GM21619 (cell line): ENCODE results near the gene DNAAF3.

Source experiments
- ATAC-seq: cut with Tn5 transposase; IDR thresholded peaks from one replicate; pipeline ENCODE4 v1.9.1; 2021; ENCODE audit not compliant: unreplicated experiment

The DNAAF3 gene

DNA sequence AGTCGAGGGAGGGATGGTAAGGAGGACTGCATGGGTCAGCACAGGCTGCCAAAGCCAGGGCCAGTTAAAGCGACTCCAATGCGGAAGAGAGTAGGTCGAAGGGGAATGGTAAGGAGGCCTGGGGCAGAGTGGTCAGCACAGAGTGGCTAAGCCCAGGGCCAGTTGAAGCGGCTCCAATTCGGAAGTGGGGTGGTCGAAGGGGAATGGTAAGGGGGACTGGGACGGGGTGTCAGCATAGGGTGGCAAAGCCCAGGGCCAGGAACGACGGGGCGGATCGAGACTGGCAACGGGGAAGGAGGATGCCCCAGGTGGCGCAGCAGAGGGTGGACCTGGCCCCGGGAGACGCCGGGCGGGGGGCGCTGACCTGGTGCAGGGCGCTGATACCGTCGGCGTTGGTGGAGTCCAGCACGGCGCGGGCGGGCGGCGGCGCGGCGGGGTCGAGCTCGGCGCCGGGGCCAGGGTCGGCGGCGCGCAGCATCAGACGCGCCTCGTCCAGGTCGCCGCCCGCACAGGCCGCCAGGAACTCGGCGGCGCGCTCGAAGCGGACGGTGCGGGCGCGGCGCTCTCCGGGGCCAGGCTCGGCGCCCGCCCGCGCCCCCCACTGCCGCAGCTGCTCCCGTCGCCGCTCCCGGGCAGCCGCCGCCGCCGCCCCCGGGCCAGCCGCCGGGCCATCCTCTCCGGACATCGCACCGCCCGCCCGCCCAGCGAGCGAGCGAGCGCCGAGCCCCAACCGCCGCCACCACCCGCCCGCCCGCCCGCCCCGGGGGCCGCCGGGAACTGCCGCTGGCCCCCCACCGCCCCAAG, 49.4 kb downstream of the DNAAF3 start, which contains the start of gene PPP1R12C:
PPP1R12C (minus strand) TSS at position 779 of the 804 bp plus-strand sequence; CDS start at position 685, 94 bp downstream.
- ATAC-seq: peak; percentile 7

DNA sequence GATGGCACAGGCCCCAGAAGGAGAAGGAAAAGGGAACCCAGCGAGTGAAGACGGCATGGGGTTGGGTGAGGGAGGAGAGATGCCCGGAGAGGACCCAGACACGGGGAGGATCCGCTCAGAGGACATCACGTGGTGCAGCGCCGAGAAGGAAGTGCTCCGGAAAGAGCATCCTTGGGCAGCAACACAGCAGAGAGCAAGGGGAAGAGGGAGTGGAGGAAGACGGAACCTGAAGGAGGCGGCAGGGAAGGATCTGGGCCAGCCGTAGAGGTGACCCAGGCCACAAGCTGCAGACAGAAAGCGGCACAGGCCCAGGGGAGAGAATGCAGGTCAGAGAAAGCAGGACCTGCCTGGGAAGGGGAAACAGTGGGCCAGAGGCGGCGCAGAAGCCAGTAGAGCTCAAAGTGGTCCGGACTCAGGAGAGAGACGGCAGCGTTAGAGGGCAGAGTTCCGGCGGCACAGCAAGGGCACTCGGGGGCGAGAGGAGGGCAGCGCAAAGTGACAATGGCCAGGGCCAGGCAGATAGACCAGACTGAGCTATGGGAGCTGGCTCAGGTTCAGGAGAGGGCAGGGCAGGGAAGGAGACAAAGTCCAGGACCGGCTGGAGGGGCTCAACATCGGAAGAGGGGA, 50.1 kb downstream of the DNAAF3 start:
- ATAC-seq: peak; percentile 26

DNA sequence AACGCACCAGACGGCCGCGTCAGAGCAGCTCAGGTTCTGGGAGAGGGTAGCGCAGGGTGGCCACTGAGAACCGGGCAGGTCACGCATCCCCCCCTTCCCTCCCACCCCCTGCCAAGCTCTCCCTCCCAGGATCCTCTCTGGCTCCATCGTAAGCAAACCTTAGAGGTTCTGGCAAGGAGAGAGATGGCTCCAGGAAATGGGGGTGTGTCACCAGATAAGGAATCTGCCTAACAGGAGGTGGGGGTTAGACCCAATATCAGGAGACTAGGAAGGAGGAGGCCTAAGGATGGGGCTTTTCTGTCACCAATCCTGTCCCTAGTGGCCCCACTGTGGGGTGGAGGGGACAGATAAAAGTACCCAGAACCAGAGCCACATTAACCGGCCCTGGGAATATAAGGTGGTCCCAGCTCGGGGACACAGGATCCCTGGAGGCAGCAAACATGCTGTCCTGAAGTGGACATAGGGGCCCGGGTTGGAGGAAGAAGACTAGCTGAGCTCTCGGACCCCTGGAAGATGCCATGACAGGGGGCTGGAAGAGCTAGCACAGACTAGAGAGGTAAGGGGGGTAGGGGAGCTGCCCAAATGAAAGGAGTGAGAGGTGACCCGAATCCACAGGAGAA, 50.9 kb downstream of the DNAAF3 start:
- no peak for ATAC-seq

DNA sequence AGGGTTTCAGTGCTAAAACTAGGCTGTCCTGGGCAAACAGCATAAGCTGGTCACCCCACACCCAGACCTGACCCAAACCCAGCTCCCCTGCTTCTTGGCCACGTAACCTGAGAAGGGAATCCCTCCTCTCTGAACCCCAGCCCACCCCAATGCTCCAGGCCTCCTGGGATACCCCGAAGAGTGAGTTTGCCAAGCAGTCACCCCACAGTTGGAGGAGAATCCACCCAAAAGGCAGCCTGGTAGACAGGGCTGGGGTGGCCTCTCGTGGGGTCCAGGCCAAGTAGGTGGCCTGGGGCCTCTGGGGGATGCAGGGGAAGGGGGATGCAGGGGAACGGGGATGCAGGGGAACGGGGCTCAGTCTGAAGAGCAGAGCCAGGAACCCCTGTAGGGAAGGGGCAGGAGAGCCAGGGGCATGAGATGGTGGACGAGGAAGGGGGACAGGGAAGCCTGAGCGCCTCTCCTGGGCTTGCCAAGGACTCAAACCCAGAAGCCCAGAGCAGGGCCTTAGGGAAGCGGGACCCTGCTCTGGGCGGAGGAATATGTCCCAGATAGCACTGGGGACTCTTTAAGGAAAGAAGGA, 51.8 kb downstream of the DNAAF3 start:
- no peak for ATAC-seq

DNA sequence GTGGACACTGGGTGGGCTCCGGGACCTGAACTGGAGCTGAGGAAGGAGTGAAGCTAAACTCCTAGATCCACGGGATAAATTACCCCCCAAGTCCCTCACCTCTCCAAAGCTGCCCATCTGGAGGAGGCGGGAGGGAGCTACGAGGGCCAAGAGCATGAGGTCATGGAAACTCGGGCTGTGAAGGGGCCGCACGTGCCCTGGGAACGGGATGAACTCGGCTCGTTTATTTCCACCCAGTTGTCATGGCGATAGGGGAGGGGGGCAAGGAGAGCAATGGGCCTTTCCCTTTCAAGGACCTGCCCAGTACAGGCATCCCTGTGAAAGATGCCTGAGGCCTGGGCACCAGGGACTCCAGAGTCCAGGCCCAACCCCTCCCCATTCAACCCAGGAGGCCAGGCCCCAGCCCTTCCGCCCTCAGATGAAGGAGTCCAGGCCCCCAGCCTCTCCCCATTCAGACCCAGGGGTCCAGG, 52.8 kb downstream of the DNAAF3 start:
- ATAC-seq: no peak

DNA sequence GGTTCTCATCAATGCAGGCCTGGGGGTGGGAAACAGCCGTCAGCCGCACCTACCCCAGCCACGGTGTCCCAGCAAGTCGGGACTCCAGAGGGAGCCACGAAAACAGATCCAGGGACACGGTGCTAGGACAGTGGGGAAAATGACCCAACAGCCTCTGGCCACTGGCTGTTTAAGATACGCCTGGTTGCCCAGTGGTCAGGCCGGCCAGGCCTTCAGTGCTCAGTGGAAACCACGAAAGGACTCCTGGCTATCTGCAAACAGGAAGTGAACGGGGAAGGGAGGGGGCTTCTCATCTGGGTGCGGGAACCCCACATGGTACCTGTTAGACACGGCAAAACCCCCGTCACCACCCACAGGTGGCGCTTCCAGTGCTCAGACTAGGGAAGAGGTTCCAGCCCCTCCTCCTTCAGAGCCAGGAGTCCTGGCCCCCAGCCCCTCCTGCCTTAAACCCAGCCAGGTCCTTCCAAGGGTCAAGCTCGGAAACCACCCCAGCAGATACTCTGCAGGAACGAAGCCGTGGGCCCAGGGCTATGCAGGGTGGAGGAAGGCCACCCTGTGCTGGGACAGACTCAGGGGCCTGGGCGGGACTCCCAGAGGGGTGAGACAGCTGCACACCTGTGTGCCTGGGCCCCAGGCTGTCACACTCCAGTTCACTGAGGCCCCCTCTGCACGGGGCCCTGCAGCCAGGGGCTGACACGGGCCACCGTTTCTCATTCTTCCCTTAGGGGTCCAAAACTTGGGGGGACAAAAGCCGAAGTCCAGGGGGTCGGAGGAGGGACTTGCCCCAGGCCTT, 53.4 kb downstream of the DNAAF3 start:
- no peak for ATAC-seq

DNA sequence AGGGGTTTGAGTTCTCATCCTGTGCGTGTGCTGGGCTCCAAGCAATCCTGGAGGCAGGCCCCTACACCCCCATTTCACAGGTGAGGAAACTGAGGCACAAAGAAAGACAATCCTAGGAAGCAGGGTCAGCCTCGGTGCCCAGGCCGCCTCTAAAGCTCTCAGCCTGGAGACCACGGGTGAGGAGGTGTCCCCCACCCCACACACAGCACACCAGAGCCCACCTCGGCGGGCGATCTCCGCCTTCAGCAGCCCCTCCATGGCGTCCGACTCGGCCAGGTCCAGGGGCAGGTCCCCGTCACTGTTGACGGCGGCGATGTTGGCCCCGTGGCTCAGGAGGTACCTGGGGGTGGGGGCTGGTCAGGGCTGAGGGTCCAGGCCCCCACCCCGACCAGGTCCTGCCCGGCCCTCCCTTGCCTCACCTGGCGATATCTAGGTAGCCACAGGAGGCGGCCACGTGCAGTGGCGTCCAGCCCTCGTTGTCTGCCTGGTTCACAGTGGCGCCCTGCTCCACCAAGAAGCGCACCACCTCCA, 54.1 kb downstream of the DNAAF3 start:
- ATAC-seq: no peak

DNA sequence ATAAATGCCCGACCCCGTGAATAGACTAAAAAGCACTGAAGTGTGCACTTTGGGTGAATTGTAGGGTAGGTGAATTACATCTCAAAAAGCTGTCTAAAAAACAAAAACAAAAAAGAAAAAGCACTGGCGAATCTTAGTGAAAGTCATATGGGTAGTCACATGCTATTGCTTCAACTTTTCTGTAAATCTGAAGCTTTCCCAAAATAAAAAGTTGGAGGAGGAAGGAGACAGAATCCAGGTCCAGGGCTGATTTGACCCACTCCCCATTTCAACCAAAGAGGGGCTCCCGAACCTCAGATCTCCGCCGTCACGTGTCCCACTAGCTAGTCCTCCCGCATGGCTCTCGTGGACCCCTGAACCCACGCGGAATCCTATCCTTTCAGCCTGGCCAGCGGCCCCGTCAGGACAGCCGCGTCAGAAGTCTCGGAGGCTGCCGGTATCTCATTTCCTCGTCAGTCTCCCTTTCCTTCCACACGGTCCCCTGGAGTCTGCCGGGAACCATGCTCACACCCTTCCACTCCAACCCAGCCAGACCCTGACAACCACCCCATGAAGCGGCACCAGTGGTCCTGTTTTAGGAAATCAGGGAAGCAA, 55.1 kb downstream of the DNAAF3 start:
- no peak for ATAC-seq

DNA sequence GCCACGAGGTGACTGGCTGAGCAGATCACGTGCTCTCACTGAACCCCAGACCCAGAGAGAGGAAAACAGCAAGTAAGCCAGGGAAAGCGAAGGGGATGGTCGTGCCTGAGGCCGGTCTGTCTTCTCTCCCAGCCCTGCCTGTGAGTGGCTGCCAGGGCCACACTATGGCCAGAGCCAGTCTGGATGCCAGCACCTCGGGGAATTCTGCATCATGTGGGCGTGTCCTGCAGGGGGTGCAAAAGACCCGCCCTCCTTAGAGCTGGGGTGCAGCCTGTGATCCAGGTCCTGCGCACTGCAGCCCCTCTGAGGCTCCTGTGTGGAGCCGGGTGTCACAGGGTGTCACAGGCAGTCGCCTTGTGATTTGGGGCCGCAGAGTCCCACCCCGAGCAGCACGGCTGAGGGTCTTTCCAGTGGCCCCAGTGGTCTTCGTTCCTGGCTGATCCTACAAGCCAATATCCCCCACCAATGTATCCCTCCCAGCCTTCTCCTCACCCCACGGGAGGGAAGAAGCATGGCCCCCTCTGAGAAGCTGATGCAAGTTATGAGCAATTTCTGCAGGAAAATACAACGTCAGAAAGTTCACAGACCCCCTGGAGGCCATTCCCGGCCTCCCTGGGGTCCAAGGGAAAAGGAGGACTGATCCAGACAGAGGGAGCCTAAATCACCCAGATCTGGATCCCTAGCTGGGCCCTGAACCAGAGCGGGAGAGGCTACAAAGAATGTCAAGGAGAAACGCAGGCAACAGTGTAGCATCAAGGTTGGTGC, 56.7 kb downstream of the DNAAF3 start:
- ATAC-seq: no peak
